HCT116 (cell line): ENCODE data around the gene GID4. TPM values are rescaled to one million over a fixed set of nuclear protein-coding genes. Genes with fewer than 3 reads are reported as not detected.

Experiments used
- ATAC-seq: fragments of 200-7000 bp; cut with Tn5 transposase; 2 replicates; pipeline ENCODE4 v1.9.1; 2020; ENCODE audit warnings: mild to moderate bottlenecking, moderate library complexity
- BruUV-seq: library from RNA; stranded (reverse); fragments of 400-500 nt; replicated peaks from 2 replicates; lab custom pipeline; 2021; lab: Mats Ljungman, UMichigan
- CTCF ChIA-PET: fragments of 300-600 bp; sonication (Branson Sonifier 250); formaldehyde crosslinking; loops from one replicate; lab custom pipeline; 2021; ENCODE audit warnings: antibody characterized with exemption; lab: Charles Lee
- POLR2A ChIA-PET: fragments of 300-600, 350-600 bp; sonication (Branson Sonifier 250); formaldehyde crosslinking; loops from one replicate; lab custom pipeline; 2021; ENCODE audit warnings: antibody characterized with exemption; lab: Charles Lee
- RAD21 ChIA-PET, 2 experiments: fragments of 300-600 bp; sonication (Branson Sonifier 250); formaldehyde crosslinking; loops; one replicate each; lab custom pipeline; 2023; ENCODE audit warnings: low total read pairs in 2 of 2; ENCODE audit not compliant: uncharacterized antibody in 2 of 2, unreplicated experiment in 2 of 2, low non-redundant PET in 1 of 2; lab: Charles Lee
- DNase-seq: peaks from one replicate; pipeline ENCODE4 v3.0.0-alpha.2; 2010; ENCODE audit warnings: low read depth, low spot score
- H2AFZ ChIP-seq: fragments of 200-600 bp; shearing (Covaris generic), sonication (generic); 2 replicates; pipeline ENCODE4 v1.6.1; 2017; ENCODE audit warnings: low read depth, mixed run types, mixed read lengths, antibody characterized with exemption, low read length; ENCODE audit not compliant: poor library complexity, severe bottlenecking
- H3K27ac ChIP-seq: 2 replicates; pipeline ENCODE4 v1.5.1; 2012; ENCODE audit warnings: low read depth, low read length
- H3K27me3 ChIP-seq: fragments of 200-600 bp; sonication (generic); 2 replicates; pipeline ENCODE4 v1.6.1; 2016; ENCODE audit warnings: mixed run types, low read length, mixed read lengths; ENCODE audit not compliant: insufficient read depth
- H3K36me3 ChIP-seq, 2 experiments: fragments of 200-500 bp in 1 of 2; fragments of 200-600 bp in 1 of 2; sonication (Bioruptor generic) in 1 of 2; sonication (generic) in 1 of 2; 2 replicates each; pipeline versions ENCODE4 v1.5.1 to v1.6.1; 2014 to 2016; ENCODE audit warnings: low read length in 2 of 2, inconsistent platforms in 1 of 2, mixed read lengths in 1 of 2, mixed run types in 1 of 2; ENCODE audit not compliant: insufficient read depth in 2 of 2, control insufficient read depth in 1 of 2
- H3K4me1 ChIP-seq, 2 experiments: fragments of 200-600 bp in 1 of 2; sonication (generic) in 1 of 2; 2 replicates each; pipeline versions ENCODE4 v1.5.1 to v1.6.1; 2012 to 2017; ENCODE audit warnings: low read length in 2 of 2, inconsistent platforms in 1 of 2, mild to moderate bottlenecking in 1 of 2, mixed read lengths in 1 of 2, mixed run types in 1 of 2, moderate library complexity in 1 of 2; ENCODE audit not compliant: insufficient read depth in 2 of 2, control insufficient read depth in 1 of 2
- H3K4me2 ChIP-seq: fragments of 200-600 bp; sonication (generic); 2 replicates; pipeline ENCODE4 v1.6.1; 2017; ENCODE audit warnings: mixed run types, low read length, mixed read lengths
- H3K4me3 ChIP-seq, 2 experiments: fragments of 200-600 bp in 1 of 2; sonication (generic) in 1 of 2; replicated peaks in 1 of 2; 2 replicates each; pipeline ENCODE4 v1.5.1; 2011 to 2016; ENCODE audit warnings: low read length in 2 of 2, control low read depth in 1 of 2, low read depth in 1 of 2, mild to moderate bottlenecking in 1 of 2, mixed read lengths in 1 of 2, mixed run types in 1 of 2
- H3K79me2 ChIP-seq: fragments of 200-600 bp; sonication (generic); 2 replicates; pipeline ENCODE4 v1.6.1; 2017; ENCODE audit warnings: mild to moderate bottlenecking, mixed run types, low read length, moderate library complexity, mixed read lengths; ENCODE audit not compliant: insufficient read depth
- H3K9ac ChIP-seq: fragments of 200-600 bp; sonication (generic); 2 replicates; pipeline ENCODE4 v1.6.1; 2016; ENCODE audit warnings: low read length, mixed read lengths
- H3K9me2 ChIP-seq: fragments of 200-600 bp; sonication (generic), shearing (Covaris generic); 2 replicates; pipeline ENCODE4 v1.6.1; 2017; ENCODE audit warnings: mixed run types, mild to moderate bottlenecking, moderate library complexity; ENCODE audit not compliant: insufficient read depth
- H3K9me3 ChIP-seq, 2 experiments: fragments of 200-500 bp in 1 of 2; fragments of 200-600 bp in 1 of 2; sonication (Bioruptor generic) in 1 of 2; sonication (generic) in 1 of 2; 2 replicates each; pipeline ENCODE4 v1.6.1; 2014 to 2017; ENCODE audit warnings: low read length in 2 of 2, mixed read lengths in 2 of 2, inconsistent platforms in 1 of 2, low read depth in 1 of 2, mild to moderate bottlenecking in 1 of 2, mixed run types in 1 of 2, moderate library complexity in 1 of 2; ENCODE audit not compliant: control insufficient read depth in 1 of 2, insufficient read depth in 1 of 2
- H4K20me1 ChIP-seq: fragments of 200-600 bp; sonication (generic), shearing (Covaris generic); 2 replicates; pipeline ENCODE4 v1.6.1; 2017; ENCODE audit warnings: mixed run types, mild to moderate bottlenecking, moderate library complexity; ENCODE audit not compliant: insufficient read depth
- CEBPB ChIP-seq: IDR thresholded peaks from 2 replicates; pipeline ENCODE4 v1.6.1; 2012; ENCODE audit warnings: low read depth
- POLR2A ChIP-seq: IDR thresholded peaks from 2 replicates; pipeline ENCODE4 v1.7.0; 2011; ENCODE audit warnings: borderline replicate concordance; ENCODE audit not compliant: insufficient read depth, insufficient read length; ENCODE audit errors: extremely low read depth
- ZFX ChIP-seq: fragments of 450-650 bp; IDR thresholded peaks from 2 replicates; pipeline ENCODE4 v1.6.1; 2017
- ZNF274 ChIP-seq: fragments of 200-500 bp; sonication (Bioruptor generic); IDR thresholded peaks from 2 replicates; pipeline ENCODE4 v1.6.1; 2014; ENCODE audit warnings: mild to moderate bottlenecking, low read depth, low read length, inconsistent platforms
- intact Hi-C: fragments of 100-400 bp; cut with micrococcal nuclease; formaldehyde crosslinking; loops from 2 replicates; pipeline ENCODE4 v1.10.0; 2022
- total RNA-seq: library from RNA; stranded (reverse); gene quantifications from one replicate; pipeline ENCODE4 v1.2.1, GENCODE V29; 2021; ENCODE audit not compliant: unreplicated experiment
- TF ChIP-seq, protein P1 (sequence below): IDR thresholded peaks from 2 replicates; pipeline ENCODE4 v1.6.1; 2012

Gene GID4
- total RNA-seq, 1 experiment from 2014 or later: 10.8 TPM

DNA sequence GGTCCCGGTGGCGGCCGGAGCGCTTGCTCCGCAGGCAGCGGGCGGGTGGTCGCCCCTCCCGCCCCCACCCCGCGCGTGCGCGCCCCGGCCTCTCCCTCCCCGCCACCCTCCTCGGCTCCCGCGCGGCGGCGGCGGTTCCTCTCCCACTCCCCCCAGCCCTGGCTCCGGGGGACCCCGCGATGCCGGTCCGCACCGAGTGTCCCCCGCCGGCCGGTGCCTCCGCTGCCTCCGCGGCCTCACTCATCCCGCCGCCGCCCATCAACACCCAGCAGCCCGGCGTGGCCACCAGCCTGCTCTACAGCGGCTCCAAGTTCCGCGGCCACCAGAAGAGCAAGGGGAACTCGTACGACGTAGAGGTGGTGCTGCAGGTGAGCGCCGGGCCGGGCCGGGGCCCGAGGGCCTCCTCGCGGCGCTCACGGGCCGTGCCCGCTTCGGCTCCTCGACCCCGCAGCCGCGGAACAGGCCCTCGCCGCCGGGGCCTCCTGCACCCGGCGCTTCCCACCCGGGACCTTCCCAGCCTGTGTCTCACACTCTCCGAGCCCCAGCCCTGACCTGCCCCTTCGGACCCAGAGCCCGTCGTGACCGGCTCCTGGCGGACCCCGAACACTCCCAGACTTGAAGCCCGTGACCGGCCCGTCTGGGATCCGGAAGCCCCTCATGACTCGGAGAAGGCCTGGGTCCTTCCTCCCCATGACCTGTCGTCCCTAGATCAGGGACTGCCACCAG, 490 bp downstream of the GID4 start:
- BruUV-seq: no TSS peak
- peak; percentile 40 for ATAC-seq

DNA sequence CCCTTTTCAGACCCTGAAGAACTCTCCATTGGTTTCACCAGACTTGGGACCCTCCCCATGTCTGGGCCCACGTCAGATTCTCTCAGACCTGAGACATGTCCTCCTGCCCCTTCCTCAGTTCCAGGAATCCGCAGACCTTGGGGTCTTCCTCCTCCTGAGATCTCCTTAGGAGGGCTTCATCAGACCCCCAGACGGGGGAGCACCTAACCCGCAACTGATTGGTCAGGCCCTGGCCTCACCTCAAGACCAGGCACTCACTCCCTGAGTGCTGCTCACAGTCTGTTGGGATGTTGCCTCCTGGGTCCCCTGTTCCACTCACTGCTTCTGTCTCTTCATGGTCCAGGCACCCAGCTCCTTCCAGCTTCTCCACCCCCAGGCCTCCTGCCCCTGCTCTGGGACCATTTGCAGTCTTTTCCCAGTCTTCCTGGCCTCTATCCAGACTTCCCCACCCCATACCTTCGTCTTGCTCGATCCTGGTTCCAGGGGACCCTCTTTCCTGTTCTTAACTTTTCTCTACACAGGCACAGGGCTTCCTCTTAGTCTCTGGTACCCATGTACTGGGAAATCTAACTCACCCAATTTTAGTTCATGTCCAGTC, 1.2 kb downstream of the GID4 start:
- no peaks in the 10 kb centered on the region for H3K27me3 ChIP-seq
- no TSS peak for BruUV-seq
- no peak overlapping the region for H2AFZ ChIP-seq
- H3K9me2 ChIP-seq: no peaks in the 10 kb centered on the region
- peak overlapping the region; percentile 80 for H3K27ac ChIP-seq
- peaks cover 22% of the 10 kb centered on the region for H3K79me2 ChIP-seq
- ChIA-PET RAD21 (no interaction called here), POLR2A (no interaction called here), CTCF (no interaction called here)
- no peaks in the 10 kb centered on the region for H4K20me1 ChIP-seq
- H3K36me3 ChIP-seq: 0 out of 4 replicates have a peak, but pooled peaks cover 0 to 3% of the 10 kb centered on the region in 2 experiments
- H3K4me1 ChIP-seq: peaks cover 6 to 21% of the 10 kb centered on the region in 2 experiments; a peak in 3 of 4 replicates
- H3K4me2 ChIP-seq: peak overlapping the region; percentile 96
- peak overlapping the region; percentile 84 to 85 for H3K4me3 ChIP-seq
- no peaks in the 10 kb centered on the region for H3K9me3 ChIP-seq
- DNase-seq (no peak), ATAC-seq (no peak)
- intact Hi-C loops: no loop called here
- no peak for TF ChIP-seq CEBPB
- TF ChIP-seq, protein P1, sequence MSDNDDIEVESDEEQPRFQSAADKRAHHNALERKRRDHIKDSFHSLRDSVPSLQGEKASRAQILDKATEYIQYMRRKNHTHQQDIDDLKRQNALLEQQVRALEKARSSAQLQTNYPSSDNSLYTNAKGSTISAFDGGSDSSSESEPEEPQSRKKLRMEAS: no peak
- H3K9ac ChIP-seq: peak overlapping the region; percentile 81

More for the DNA sequence above, 490 bp downstream of the GID4 start:
- Histone ChIP-seq H3K4me1 (peaks cover 6 to 21% of the 10 kb centered on the region in 2 experiments; a peak in 3 of 4 replicates), H2AFZ (no peak overlapping the region), H3K9me2 (no peaks in the 10 kb centered on the region), H3K27ac (peak overlapping the region; percentile 80), H4K20me1 (no peaks in the 10 kb centered on the region), H3K79me2 (peaks cover 22% of the 10 kb centered on the region), H3K27me3 (no peaks in the 10 kb centered on the region), H3K4me3 (peak overlapping the region; percentile 84 to 85), H3K9ac (peak overlapping the region; percentile 81)
- ChIA-PET CTCF (interaction anchor here (0.6 kb wide), 1 partner anchor 12 kb away, joined by 3 read pairs; no protein-coding TSS in a partner anchor), RAD21 (no interaction called here), POLR2A (no interaction called here)
- intact Hi-C loops: loop anchor here (5.0 to 10.0 kb wide), 3 partner anchors 47 to 685 kb away; partner anchors contain the start of gene RAI1
- TF ChIP-seq POLR2A: peak; percentile 14
- no peak for TF ChIP-seq ZNF274
- TF ChIP-seq ZFX: peak; percentile 88
- TF ChIP-seq, all 23 proteins: peak for 2
- no peak for DNase-seq
- no peaks in the 10 kb centered on the region for H3K36me3 ChIP-seq
- peak overlapping the region; percentile 96 for H3K4me2 ChIP-seq
- no peaks in the 10 kb centered on the region for H3K9me3 ChIP-seq
